HG02610 (cell line): Measurements from ENCODE around the gene ABCC1.

Experiments used
- ATAC-seq: cut with Tn5 transposase; IDR thresholded peaks from one replicate; pipeline ENCODE4 v1.9.1; 2021; ENCODE audit warnings: mild to moderate bottlenecking, moderate library complexity; ENCODE audit not compliant: unreplicated experiment

Gene ABCC1

DNA sequence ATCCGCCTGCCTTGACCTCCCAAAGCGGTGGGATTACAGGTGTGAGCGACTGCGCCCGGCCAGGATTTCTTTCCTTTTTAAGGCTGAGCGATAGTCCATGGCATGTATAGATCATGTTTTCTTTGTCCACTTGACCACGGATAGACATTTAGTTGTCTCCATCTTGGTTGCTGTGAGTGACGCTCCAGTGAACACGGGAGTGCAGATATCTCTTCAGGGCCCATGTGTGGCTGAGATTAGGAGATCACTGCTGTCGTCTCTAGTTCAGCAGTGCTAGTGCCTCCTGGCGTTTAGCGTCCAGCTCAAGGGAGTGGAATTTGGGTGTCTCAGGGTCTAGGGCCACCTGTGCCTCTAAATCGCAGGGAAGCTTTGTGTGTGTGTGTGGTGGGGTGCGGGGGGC, 41.5 kb downstream of the ABCC1 start:
- ATAC-seq: no peak

DNA sequence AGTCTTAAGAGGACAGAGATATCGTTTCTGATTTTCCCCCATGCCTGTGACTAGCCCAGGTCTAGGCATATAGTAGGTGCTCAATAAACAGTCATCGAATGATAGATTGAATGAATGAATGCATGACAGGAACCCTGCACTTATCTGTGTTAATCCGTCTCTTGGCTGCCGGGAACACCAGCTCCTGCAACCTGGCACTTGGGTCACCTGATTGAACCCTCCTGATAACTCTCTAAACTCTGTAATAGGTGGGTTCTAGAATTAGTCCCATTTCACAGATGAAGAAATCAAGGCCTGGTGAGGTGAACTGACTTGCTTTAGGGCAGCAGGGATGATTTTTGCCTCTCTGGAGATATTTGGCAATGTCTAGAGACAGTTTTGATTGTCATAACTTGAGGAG, 43.7 kb downstream of the ABCC1 start:
- ATAC-seq: no peak

DNA sequence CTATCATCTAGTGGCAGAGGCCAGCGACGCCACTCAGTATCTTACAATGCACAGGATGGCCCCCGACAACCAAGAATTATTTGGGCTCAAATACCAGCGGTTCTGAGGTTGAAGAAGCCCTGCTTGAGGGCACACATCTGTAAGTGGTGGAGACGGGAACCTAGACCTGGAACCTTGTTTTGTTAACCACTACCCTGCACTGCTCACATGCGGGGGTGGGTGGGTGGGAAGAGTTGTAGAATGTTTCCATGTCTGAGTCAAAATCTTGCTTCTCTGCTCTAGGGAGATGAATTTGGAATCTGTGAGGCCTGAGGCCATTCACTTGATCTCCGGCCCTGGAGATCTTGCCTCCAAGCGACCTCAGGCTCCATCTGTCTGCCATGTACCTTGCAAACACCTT, 44.1 kb downstream of the ABCC1 start:
- no peak for ATAC-seq

DNA sequence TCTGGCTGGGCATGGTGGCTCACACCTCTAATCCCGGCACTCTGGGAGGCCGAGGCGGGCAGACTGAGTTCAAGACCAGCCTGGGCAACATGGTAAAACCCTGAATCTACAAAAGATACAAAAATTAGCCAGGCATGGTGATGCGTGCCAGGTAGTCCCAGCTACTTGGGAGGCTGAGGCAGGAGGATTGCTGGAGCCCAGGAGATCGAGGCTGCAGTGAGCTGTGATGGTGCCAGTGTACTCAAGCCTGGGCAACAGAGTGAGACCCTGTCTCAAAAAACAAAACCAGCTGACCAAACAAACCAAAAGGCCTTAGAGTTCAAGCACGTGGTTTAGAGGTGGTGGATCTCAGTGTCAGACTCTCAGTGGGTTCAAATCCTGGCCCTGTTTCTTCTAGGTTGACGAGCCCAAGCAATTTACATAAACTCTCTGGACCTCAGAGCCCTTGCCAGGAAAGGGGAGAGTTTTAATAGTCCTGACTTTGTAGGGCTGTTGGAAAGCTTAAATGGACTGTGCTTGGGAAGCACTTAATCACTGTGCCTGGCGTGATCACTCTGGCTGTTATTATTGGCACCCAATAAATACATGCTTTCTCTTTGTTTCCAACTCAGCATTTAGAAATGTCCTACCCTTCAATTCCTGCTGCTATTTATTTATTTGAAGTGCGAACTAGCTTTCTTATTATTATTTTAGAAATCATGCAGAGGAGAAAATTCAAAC, 44.7 kb downstream of the ABCC1 start:
- ATAC-seq: no peak

DNA sequence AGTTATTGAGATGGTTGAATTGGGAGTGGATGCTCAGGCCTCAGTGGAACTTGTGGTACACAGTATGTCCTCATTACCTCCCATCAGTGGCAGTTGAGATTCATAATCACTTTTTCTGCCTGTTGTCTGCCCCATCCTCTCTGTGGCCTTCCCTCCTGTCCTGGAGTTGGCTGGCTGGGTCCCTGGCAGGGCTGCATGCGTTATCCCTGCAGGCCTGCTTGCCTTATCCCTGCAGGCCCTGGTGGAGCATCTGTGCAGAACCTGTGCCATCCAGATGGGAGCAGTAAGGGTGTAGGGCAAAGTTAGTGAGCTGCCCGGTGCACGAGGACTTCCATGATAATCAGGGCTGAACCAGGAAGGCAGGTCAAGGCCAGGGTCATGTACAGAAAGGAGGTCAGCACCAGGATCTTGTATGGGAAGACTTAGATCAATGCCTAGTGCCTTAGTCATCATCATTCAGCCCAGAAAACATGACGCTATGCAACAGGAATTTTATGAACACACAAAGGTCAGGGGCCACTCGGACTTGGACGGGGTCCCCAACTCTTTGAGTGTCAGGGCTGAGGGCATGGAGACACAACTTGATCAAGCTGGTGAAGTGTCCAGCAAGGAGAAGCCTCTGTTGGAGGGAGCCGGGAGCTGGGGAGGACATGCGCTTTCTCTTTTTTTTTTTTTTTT, 47.2 kb downstream of the ABCC1 start:
- no peak for ATAC-seq

DNA sequence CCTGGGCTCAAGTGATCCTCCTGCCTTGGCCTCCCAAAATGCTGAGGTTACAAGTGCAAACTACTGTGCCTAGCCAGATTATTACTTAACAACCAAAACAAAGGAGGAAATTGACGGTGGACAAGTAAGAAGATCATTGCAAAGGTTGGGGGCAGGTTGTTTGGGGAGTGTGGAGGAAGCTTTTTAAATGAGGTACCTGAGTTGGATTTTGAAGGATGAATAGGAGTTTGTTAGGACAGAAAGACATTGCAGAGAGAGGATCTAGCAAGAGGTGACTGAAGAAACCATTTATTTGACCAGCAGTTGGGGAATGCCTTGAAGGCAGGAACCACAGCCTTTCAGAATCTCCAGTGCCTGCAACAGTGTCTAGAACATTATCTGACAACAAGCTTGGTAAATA, 51.3 kb downstream of the ABCC1 start:
- no peak for ATAC-seq

DNA sequence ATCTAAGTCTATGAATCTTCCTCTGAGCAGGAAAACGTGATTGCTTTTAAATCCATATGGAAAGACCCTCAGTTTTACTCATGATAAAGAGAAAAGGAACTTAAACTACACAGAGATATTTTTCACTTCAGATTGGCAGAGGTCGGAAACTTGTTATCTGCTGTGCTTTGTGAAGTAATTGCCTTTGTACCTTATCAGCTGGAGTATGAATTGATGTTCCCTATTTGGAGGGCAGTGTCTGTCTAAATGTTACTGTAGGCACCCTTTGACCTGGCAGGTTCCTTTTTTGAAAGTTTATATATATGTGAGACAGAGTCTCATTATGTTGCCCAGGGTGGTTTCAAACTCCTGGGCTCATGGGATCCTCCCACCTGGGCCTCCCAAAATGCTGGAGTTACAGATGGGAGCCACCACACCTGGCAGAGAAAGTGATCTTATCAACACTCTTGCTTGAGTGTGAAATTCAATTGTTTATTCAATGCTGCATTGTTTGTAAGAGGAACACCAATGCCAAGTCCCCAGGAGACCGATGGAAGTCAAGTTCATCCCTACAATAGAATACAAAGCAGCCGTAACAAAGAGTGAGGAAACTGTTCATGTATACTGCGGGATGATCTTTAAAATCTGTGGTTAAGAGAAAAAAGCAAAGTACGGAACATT, 52.3 kb downstream of the ABCC1 start:
- no peak for ATAC-seq

DNA sequence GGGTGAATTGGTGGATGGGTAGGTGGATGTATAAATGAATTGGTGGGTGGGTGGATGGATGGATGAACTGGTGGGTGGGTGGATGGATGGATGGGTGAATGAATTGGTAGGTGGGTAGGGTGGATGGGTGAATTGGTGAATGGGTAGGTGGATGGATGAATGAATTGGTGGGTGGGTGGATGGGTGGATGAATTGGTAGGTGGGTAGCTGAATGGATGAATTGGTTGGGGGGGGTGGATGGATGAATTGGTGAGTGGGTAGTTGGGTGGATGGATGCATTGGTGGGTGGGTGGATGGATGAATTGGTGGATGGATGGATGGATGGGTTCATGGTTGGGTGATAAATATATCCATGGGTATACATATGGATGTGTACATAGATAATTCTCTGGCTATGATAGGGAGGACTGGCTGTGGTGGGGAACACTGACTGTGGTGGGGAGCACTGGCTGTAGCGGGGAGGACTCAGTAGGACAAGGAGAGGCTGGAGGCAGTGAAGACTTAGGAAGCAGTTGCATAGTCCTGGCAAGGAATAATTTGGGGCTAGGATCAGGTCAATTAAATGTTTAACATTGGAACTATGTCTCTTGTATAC, 54.4 kb downstream of the ABCC1 start:
- ATAC-seq: no peak

DNA sequence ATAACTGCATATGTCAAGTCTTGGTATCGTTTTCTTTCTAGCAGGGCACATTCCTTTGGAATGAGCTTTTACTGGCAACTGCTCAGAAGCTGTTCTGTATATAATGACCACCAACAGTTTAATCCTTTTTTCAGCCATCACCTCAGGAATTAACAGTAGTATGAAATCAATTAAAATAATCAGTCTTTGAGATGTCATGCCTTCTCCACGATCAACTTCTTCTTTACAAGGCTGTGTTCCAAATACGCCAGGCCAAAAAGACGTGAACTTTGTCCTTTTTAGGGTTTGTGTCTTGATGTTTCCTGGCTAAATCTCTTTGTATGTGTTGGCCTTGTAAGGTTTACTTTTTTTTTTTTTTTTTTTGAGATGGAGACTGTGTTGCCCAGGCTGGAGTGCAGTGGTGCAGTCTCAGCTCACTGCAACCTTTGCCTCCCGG, 54.9 kb downstream of the ABCC1 start:
- no peak for ATAC-seq

DNA sequence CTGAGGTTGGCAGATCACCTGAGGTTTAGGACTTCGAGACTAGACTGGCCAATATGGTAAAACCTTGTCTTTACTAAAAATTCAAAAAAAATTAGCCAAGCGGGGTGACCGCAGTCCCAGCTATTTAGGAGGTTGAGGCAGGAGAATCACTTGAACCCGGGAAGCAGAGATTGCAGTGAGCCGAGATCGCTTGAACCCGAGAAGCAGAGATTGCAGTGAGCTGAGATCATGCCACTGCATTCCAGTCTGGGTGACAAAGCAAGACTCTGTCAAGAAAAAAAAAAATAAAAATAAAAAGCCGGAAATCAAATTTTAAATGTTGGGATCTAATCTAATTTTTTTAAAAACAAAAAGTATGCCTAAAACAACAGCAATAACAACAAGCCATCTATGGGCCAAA, 56.3 kb downstream of the ABCC1 start:
- ATAC-seq: no peak

DNA sequence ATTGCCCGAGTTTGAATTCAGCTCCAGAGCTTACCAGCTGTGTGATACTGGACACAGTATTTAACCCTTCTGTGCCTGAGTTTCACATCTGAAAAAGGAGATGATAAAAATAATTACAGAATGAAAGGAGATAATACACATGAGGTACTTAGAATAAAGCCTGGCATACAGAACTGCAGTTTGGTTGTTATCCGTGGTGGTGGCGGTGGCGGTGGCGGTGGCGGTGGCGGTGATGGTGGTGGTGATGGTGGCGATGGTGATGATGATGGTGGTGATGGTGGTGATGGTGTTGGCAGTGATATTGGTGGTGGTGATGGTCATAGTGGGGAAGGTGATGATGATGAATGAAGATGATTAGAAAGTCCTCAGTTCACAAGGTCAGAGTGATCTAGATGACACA, 57.2 kb downstream of the ABCC1 start:
- ATAC-seq: no peak

DNA sequence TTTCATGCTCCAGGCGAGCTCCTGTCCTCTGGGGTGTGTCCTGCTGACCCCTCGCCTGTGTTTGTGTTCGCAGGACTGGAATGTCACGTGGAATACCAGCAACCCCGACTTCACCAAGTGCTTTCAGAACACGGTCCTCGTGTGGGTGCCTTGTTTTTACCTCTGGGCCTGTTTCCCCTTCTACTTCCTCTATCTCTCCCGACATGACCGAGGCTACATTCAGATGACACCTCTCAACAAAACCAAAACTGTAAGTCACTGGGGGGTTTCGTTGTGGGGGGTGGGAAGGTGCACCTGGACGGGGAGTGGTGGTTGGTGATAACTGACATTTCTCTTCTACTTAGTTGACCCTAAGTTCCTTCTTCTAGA, 58.3 kb downstream of the ABCC1 start:
- peak; percentile 63 for ATAC-seq

DNA sequence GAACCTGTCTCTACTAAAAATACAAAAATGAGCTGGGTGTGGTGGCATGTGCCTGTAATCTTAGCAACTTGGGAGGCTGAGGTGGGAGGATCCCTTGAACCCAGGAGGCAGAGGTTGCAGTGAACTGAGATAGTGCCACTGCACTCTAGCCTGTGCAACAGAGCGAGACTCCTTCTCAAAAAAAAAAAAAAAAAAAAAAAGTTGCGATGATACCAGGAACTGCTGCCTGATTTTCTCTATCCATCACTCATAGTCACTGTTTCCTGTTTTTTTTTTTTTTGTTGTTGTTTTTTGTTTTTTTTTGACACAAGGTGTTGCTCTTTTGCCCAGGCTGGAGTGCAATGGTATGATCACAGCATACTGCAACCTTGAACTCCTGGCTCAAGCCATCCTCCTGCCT, 59.2 kb downstream of the ABCC1 start:
- no peak for ATAC-seq

DNA sequence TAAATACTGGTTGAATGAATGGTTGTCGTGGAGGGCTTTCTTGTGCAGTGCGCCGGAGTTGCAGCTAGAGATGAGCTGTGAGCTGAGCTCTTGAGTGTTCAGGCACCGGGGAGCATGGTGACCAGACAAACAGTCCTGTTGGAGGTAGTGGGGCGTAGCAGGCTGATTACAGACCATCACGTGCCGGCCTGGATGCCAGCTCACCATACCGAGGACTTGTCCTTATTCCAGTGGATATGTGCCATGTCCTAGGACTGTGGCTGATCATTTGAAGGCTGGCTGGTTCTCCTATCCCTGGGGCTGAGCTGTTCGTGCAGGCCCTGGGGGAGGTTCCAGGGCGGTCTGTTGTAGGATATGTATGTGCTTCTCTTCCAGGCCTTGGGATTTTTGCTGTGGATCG, 60.0 kb downstream of the ABCC1 start:
- ATAC-seq: no peak

DNA sequence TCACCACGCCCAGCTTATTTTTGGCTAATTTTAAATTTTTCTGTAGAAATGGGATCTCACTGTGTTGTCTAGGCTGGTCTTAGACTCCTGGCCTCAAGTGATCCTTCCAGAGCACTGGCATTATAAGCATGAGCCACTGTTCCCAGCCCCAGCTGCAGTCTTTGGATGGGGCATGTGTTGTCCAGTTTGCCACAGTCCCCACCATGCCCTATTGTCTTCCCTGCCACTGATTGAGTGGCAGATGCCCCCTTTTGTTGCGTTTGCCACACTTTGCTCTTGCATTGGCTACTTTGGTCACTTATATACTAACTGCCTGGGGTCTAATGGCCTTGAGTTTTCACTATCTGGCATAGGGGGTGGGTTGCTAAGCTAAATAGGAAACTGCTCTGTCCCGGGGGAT, 60.8 kb downstream of the ABCC1 start:
- no peak for ATAC-seq

DNA sequence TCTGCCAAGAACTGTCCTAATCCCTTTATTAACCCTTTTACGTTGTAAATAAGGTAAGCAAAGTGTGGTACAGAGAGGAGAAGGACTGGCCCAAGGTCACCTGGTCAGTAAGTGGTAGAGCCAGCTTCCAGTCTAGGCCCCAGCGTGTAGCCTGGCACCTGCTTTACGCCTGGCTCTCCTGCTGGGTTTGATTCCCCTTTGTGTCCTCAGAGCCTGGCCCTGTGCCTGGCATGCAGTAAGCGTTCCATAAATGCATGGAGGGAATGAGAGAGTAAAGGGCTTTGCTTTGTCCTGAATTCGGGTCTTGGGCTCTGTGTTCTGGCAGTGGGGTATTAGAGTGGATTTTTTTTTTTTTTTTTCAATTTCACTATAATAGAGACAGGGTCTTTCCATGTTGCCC, 62.7 kb downstream of the ABCC1 start:
- no peak for ATAC-seq

DNA sequence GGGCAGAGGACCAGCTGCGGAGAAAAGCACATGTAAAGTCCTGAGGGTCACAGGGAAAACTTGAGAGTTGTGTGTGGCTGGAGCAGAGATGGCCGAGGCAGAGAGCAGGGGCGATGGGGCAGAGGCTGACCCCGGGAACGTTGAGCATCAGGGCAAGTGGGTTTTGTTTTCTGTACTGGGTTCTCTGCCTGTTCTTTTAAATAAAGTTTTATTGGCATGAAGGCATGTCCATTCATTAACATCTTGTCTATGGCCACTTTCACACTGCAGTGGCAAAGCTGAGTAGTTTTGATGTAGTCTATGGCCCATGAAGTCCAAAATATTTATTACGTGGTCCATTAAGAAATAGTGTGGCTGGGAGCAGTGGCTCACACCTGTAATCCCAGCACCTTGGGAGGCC, 64.4 kb downstream of the ABCC1 start:
- ATAC-seq: no peak

DNA sequence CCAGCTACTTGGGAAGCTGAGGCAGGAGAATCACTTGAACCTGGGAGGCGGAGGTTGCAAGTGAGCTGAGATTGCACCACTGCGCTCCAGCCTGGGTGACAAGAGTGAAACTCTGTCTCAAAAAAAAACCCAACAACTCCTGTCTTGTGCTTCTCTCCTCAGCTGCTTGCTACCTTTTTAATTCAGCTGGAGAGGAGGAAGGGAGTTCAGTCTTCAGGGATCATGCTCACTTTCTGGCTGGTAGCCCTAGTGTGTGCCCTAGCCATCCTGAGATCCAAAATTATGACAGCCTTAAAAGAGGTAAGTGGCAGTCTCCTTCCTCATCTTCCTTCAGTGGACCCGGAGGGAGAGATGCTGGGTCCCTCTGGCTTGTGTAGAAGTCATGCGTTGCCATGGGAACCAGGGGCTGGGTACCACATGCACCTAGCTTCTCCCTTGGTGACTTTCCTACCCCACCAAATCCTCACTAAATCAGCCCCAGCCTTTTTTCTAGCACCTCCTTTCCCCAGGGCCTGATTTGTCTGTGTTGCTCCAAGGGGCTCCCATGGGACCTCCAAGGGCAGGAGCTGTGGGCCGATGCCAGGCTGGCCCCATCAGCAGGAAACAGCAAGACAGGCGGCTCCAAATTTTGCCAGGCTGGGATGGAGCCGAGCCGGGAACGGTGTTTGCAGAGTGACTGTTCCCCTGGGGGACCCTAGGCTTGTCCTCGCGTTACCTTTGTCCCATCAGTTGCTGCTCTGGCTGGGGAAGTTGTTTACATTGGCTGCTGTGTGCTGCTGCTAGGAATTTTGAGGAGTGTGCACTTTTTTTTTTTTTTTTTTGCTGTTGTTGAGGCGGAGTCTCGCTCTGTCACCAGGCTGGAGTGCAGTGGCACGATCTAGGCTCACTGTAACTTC, 65.2 kb downstream of the ABCC1 start:
- ATAC-seq: no peak

DNA sequence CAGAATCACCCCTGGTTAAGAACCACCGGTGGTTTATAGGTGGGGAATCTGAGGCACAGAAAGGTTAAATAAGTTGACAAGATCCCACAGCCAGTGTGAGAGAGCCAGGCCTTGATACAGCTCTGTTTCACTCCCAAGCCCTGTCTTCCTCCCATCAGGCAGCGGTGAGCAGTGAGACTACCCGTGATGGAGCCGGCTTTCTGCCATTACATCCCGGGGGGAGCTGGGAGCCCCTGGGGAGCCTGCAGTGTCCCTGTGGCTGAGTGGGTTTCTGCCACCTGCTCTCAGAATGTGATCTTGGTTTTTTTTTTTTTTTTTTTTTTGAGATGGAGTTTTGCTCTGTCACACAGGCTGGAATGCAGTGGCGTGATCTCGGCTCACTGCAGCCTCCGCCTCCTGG, 66.4 kb downstream of the ABCC1 start:
- ATAC-seq: no peak

DNA sequence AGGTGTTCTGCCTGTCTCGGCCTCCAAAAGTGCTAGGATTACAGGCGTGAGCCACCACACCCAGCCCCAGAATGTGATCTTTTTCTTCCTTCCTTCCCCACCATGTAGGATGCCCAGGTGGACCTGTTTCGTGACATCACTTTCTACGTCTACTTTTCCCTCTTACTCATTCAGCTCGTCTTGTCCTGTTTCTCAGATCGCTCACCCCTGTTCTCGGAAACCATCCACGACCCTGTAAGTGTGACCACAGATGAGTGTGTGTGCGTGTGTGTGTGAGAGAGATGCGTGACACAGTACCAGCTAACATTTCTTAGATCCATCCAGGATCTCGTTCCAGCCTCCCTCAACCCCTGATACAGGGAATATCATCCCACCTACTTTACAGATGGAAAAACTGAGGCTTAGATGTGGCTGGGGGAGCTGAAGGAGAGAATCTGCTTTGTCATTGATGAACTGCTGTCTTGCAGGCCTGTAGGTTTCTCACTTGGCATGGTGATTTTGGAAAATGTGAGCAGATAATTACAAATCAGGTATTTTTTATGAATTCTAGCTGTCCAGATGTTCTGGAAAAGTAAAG, 67.1 kb downstream of the ABCC1 start:
- ATAC-seq: no peak

DNA sequence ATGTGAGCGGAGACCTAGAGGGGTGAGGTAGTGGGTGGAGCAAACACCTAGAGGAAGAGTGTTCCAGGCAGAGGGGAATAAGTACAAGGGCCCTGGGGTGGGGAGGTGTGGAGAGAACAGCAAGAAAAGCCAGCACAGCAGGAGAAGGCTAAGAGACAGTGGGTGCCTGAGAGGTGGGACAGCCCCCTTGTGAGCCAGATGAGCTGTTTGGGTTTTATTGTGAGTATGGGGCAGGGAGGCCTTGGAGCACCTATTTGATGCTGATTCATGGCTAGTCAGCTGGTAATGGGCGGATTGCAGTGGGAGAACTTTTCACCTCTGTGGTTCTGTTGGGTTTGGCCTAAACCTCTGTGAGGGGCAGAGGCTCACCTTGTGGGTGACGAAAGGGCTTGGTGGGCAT, 68.4 kb downstream of the ABCC1 start:
- ATAC-seq: no peak
